ENCODE data around the gene CNN1. TPM values are rescaled to one million over a fixed set of nuclear protein-coding genes. Genes with fewer than 3 reads are reported as not detected.

CNN1 gene
- total RNA-seq, result 0.50 and 3.0 TPM in 2 replicates

DNA sequence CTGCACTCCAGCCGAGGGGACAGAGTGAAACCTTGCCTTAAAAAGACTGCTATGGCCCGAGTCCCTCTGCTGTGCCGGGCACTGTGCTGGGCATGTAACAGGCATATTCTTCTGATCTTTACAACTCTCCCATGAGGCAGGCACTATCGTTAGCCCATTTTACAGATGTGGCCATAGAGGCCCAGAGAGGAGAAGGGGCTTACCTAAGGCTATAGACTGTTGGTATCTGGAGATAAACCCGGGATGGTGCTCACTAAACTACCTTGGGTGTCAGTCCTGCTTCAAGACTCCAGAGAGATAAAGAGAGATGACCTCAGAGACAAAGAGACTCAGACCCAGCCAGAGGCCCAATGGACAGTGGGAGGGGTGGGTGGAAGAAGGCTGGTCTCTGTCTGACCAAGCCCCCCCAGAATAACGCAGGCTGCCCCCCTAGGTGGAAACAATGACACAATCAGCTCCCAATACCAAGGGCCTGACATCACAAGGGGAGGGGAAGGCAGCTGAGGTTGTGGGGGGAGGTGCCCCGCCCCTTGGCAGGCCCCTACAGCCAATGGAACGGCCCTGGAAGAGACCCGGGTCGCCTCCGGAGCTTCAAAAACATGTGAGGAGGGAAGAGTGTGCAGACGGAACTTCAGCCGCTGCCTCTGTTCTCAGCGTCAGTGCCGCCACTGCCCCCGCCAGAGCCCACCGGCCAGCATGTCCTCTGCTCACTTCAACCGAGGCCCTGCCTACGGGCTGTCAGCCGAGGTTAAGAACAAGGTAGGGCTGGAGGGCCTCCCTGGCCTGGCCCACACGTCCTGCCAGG, at the start of gene CNN1:
CNN1 (plus strand) TSS at position 620 of the 805 bp plus-strand sequence; CDS start at position 697, 77 bp downstream.

GRCh38 chr19:11505504-11506100, 33.0 kb upstream of the CNN1 start, which contains the start of gene ZNF653:
Gene ZNF653 (minus strand): TSS chr19:11505839. CDS start chr19:11505786, 53 bp downstream.

DNA sequence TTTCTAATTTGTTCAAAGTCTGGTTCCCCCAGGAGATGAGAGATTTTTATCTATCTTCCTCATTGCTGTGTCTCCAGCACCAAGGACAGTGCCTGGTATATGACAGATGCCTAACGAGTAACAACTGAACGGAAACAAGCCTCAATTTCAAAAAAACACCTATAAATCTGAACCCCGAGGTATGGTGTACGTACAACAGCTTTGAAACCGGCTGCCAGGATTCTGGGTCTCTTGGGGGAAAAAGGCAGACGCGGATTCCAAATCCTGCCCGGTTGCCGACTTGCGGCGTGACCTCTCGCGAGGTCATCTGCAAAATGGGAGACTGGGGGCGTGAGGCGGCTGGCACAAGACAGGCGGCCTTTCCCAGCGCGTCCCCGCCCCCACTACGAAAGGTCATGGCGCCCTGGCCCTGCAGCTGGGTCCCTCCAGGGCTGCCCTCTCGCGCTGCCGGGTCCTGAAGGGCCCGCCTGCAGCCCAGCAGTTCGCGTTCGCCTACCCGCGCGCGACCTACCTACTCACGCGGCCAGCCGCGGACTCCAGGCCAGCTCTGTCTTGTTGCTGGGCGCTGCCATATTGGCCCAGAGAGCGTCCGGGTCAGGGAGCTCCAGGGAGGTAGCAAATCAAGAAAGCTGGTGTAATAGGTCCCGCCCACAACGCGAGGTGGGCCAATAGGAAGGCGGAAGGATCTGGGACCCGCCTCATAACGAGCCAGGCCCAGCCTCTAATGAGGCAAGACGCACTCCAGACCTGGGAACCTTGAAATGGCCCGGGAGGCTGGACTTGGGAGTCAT, 9.9 kb upstream of the CNN1 start, which contains the start of gene ECSIT:
ECSIT (minus strand) TSS at position 584 of the 791 bp plus-strand sequence. CDS start 9,964 bp downstream, outside the sequence.

DNA sequence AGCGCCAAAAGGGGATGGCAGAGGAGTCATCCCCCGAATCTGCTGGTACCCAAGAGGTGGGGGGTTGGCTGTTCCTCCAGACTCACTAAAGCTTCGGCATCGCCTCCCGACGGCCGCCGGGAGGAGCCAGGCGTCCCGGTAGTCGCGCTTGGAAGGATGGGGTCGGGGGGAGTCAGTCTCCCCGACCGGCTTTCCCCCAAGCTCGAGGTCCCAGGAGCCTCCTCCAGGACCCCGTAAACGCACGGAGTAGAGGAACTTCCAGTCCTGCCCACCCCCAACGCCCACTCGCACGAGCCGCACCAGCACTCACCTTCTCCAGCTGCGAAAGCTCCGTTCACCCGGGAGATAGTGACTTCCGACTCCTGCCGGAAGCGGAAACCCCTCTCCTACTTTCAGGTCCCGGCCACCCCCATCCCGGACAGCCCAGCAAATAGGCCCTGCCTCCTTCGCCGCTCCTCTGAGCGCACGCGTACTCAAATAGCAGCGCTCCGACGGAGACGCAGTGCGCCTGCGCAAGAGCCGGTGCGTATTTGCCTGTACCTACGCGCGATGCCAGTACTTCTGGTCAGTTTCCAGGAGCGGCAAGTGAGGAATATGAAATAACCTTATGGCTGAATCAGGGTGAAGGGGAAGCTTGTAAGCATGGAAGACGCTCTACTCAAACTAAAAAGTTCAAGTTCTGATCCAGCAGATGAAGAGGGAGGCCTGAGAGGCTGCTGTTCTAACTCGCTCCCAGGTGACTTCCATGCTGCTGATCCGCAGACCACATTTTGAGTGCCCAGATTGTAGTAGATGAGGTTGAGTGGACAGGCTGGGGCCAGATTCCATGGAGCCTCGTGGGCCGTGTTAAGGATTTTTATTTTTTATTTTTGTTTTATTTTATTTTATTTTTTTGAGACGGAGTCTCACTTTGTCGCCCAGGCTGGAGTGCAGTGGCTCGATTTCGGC, 20.5 kb downstream of the CNN1 start, which contains the start of gene ELOF1:
ELOF1 (minus strand) TSS at position 350 of the 948 bp plus-strand sequence. CDS start 4,883 bp downstream, outside the sequence.

DNA sequence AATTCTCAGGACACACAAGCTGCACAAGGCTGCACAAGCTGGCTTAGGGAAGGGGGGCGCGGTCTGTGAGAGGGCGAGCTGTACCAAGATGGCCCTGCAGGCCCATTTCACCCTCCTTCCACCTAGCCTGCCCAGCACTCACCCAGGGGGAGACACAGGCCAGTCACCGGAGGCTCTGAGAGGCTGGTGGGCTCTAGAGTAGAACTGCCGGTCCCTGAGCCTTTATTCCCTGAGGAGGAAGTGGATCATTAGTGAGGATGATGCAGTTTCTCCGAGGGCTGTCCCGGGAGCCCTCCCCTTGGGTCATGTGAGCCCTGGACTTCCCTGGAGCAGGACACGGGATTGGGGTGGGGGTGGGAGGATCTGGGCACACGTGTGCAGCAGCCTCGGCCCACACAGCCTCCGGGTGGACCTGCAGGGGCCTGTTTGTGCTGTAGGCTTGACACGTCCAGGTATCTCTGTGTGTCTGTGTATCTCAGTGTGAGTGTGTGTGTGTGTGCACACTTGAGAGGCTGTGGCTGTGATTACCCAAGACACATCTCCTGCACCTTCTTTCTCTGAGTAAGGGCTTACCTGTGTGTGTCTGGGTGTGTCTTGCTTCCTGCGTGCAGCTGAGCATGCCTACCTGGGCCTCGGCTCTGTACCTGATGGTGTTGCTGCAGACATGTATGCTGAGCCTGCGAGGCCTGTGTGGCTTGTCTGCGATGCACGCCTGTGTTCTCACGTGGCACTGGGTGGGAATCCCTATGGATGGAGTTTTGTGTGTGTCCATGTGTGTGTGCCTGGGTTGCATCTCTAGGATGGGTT, 39.0 kb downstream of the CNN1 start, which contains the start of gene ACP5:
ACP5 (minus strand) TSS at position 195 of the 807 bp plus-strand sequence. CDS start 328 bp downstream, outside the sequence.

DNA sequence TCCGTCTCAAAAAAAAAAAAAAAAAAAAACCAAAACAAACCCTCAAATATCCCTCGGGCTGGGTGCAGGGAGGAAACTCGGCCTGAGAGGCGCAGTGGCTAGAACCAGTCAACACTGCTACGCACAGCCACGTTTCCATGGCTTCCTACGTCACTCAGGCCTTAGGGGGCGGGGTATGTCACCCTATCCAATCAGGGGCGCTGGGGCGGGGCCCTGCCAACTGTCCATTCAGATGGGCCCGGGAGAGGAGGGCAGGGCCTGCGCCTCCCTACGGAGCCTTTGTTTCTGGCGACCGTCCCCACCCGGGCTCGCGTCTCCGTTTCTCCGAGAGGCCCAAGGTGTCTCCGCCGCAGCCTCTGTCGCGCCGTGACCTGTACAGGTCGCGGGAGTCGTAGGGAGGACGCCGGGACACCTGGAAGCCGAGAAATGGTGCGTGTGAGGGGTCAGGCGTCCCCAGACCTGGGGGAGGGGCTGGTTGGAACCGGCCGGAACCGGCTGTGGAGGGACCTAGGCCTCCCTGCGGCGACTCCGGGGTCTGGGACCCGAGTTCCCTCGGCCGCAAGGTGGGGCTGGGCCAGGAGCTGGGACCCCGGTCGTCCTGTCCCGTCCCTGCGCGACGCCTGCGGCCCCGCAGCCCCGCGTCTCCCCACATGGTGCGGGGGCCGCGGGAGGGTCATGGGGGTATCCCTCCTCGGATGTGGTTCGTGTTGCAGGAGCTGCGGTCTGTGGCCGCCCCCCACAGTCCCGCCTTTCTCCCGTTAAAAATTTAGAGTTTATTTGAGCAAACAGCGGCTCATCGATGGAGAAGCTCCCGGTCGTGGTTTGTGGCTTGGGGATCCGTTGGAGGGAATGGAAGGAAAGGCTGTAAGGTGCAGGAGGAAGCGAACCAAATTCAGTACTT, 58.8 kb downstream of the CNN1 start, which contains the start of gene ZNF627:
ZNF627 (plus strand) TSS at position 282 of the 901 bp plus-strand sequence; CDS start at position 427, 145 bp downstream.

Other genes starting within 250 kb of the CNN1 start
- not detected in 2 replicates for gene TSPAN16, start 242.7 kb upstream of the CNN1 start, total RNA-seq
- gene RAB3D, start 199.2 kb upstream of the CNN1 start, total RNA-seq, result 8.3 and 12.2 TPM in 2 replicates
- gene TMEM205, start 192.6 kb upstream of the CNN1 start, total RNA-seq, result 120 and 164 TPM in 2 replicates
- 5.0 and 12.2 TPM in 2 replicates for gene CCDC159, start 192.3 kb upstream of the CNN1 start, total RNA-seq
- 39.9 and 51.1 TPM in 2 replicates for gene PLPPR2, start 183.4 kb upstream of the CNN1 start, total RNA-seq
- gene SWSAP1, start 164.2 kb upstream of the CNN1 start, total RNA-seq, result 1.2 and 1.6 TPM in 2 replicates
- 1.9 and 3.4 TPM in 2 replicates for gene EPOR, start 154.5 kb upstream of the CNN1 start, total RNA-seq
- gene RGL3, start 119.5 kb upstream of the CNN1 start, total RNA-seq, result 1.7 and 3.4 TPM in 2 replicates
- gene ODAD3, start 103.7 kb upstream of the CNN1 start, total RNA-seq, result 0.59 TPM in 1 of 2 replicates, not detected in the other
- 238 and 254 TPM in 2 replicates for gene PRKCSH, start 103.2 kb upstream of the CNN1 start, total RNA-seq
- not detected in 2 replicates for gene ELAVL3, start 57.8 kb upstream of the CNN1 start, total RNA-seq
- 2.3 and 2.4 TPM in 2 replicates for gene ZNF653, start 33.0 kb upstream of the CNN1 start, total RNA-seq
- gene ECSIT, start 9.7 kb upstream of the CNN1 start, total RNA-seq, result 51.1 and 52.2 TPM in 2 replicates
- 42.1 and 45.2 TPM in 2 replicates for gene ELOF1, start 20.4 kb downstream of the CNN1 start, total RNA-seq
- not detected in 2 replicates for gene ACP5, start 38.8 kb downstream of the CNN1 start, total RNA-seq
- 7.1 and 11.2 TPM in 2 replicates for gene ZNF627, start 58.6 kb downstream of the CNN1 start, total RNA-seq
- gene ZNF823, start 200.1 kb downstream of the CNN1 start, total RNA-seq, result 1.2 and 2.3 TPM in 2 replicates
- gene ZNF441, start 228.1 kb downstream of the CNN1 start, total RNA-seq, result 3.6 and 4.5 TPM in 2 replicates